ENCODE data around the gene DNAJB14. TPM values are rescaled to one million over a fixed set of nuclear protein-coding genes. Genes with fewer than 3 reads are reported as not detected.

Gene DNAJB14
- total RNA-seq, 4 donors from 2014 or later: 21.2 to 40.0 (median 33.6) TPM

GRCh38 chr4:99853190-99853589 is 93.2 kb downstream of the DNAJB14 start:
- 90% methylated on average over 3 of the region's 3 CpGs for WGBS

DNA sequence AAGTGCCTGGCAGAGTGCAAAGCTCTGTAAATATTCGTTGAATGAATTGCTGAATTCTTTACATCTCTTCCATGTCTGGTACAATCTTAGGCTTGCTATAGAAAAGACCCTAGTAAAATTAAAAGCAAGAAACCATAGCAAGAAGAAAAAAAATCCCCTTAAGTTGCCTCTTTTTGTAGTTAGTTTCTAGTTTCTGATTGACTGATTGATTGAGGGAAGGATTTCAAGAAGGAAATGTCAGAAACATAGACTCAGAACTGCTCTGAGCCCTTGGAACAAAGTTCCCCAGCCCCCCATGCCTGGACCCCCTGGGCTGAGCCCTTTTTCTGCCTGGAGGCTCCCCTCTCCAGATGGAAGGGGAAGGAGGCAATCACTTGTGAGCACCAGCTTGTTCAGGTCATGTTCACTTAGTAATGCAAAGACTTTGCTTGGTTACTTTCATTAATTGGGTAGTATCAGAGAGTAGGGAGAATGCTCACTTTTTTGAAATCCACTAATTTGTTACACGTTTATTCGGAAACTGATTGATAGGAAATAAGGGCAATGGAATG is 94.1 kb downstream of the DNAJB14 start:
- Histone ChIP-seq H3K27ac (replicated peaks in 1 of 4) (no peak overlapping the region), H3K4me1 (peaks cover 0 to 4% (median 0%) of the 10 kb centered on the region in 4 donors), H3K4me3 (no peak overlapping the region), H3K36me3 (no peaks in the 10 kb centered on the region), H3K27me3 (no peaks in the 10 kb centered on the region), H3K9me3 (no peaks in the 10 kb centered on the region)
- 80% methylated on average over 3 of the region's 3 CpGs for WGBS
- intact Hi-C loops (cut with DNase I): no loop called here
- no peak for DNase-seq (ENCODE audit: extremely low spot score)
- TF ChIP-seq POLR2A (IDR thresholded peaks at IDR 0.05; ENCODE audit: low read depth) (no peak), EP300 (IDR thresholded peaks at IDR 0.05) (no peak), POLR2AphosphoS5 (IDR thresholded peaks at IDR 0.05) (no peak)
- TF ChIP-seq, protein P1, sequence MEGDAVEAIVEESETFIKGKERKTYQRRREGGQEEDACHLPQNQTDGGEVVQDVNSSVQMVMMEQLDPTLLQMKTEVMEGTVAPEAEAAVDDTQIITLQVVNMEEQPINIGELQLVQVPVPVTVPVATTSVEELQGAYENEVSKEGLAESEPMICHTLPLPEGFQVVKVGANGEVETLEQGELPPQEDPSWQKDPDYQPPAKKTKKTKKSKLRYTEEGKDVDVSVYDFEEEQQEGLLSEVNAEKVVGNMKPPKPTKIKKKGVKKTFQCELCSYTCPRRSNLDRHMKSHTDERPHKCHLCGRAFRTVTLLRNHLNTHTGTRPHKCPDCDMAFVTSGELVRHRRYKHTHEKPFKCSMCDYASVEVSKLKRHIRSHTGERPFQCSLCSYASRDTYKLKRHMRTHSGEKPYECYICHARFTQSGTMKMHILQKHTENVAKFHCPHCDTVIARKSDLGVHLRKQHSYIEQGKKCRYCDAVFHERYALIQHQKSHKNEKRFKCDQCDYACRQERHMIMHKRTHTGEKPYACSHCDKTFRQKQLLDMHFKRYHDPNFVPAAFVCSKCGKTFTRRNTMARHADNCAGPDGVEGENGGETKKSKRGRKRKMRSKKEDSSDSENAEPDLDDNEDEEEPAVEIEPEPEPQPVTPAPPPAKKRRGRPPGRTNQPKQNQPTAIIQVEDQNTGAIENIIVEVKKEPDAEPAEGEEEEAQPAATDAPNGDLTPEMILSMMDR (IDR thresholded peaks at IDR 0.05): no peak

More at GRCh38 chr4:99853190-99853589, 93.2 kb downstream of the DNAJB14 start:
- TF ChIP-seq, protein P1 (IDR thresholded peaks at IDR 0.05): no peak
- DNase-seq (ENCODE audit: extremely low spot score): peak; percentile 53
- intact Hi-C loops (cut with DNase I): no loop called here
- Histone ChIP-seq H3K4me3 (no peak overlapping the region), H3K9me3 (no peaks in the 10 kb centered on the region), H3K27me3 (no peaks in the 10 kb centered on the region), H3K4me1 (peaks cover 0 to 4% (median 0%) of the 10 kb centered on the region in 4 donors), H3K27ac (replicated peaks in 1 of 4) (no peak overlapping the region), H3K36me3 (no peaks in the 10 kb centered on the region)

DNA sequence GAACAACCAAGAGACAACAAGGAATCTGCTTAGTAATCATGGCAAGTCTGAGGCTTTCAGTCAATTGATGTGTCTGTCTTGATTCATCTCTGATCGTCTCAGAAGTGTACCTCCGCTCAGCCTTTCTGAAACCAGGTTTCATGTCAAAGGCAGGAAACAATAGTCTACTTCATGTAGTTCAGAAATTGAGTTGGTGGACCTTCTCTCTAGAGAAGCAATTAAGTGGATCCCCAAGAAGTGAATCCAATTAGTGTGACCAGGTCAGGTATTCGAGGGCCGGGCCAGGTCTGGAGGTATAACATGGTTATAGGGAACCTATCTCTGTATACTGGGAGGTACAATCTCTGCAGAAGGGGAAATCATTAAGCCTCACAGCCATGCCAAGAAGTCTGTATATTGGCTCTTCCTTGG is 97.8 kb downstream of the DNAJB14 start:
- Histone ChIP-seq H3K27ac (replicated peaks in 1 of 4) (no peak overlapping the region), H3K9me3 (no peaks in the 10 kb centered on the region), H3K4me1 (peaks cover 3 to 17% (median 11%) of the 10 kb centered on the region in 4 donors), H3K27me3 (no peaks in the 10 kb centered on the region), H3K4me3 (no peak overlapping the region), H3K36me3 (no peaks in the 10 kb centered on the region)
- peak; percentile 39 for DNase-seq (ENCODE audit: extremely low spot score)
- intact Hi-C loops (cut with DNase I): no loop called here
- 93% methylated on average over 4 of the region's 4 CpGs for WGBS
- no peak for TF ChIP-seq EP300 (IDR thresholded peaks at IDR 0.05)
- TF ChIP-seq, protein P1 (IDR thresholded peaks at IDR 0.05): no peak

DNA sequence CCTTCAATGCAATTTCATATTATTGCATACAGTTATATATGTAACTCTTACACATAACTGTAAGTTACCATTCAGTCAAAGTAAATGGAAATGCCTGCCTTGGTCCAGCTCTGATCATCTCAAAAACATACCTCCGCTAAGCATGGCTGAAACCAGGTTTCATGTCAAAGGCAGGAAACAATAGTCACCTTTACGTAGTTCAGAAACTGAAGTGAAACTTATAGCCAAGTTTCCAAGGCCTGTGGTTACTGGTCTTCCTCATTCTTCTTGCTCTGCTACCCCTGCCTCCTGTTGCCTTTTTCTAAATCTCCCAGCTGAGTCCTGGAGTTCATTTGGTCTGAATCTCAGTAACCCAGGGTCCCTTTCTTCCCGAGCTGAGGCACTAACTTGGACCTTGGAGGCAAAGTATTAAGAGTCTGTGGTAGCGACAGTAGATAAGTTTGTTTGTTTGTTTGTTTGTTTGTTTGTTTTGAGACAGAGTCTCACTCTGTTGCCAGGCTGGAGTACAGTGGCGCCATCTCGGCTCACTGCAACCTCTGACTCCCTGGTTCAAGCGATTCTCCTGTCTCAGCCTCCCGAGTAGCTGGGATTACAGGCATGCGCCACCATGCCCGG is 98.9 kb downstream of the DNAJB14 start:
- no peak overlapping the region for H3K27ac ChIP-seq (replicated peaks in 1 of 4)
- intact Hi-C loops (cut with DNase I): no loop called here
- DNase-seq (ENCODE audit: extremely low spot score): peak; percentile 34
- no peaks in the 10 kb centered on the region for H3K9me3 ChIP-seq
- no peaks in the 10 kb centered on the region for H3K36me3 ChIP-seq
- H3K27me3 ChIP-seq: no peaks in the 10 kb centered on the region
- H3K4me3 ChIP-seq: no peak overlapping the region
- WGBS: 77% methylated on average over 9 of the region's 10 CpGs
- H3K4me1 ChIP-seq: peaks cover 3 to 17% (median 12%) of the 10 kb centered on the region in 4 donors
- TF ChIP-seq POLR2AphosphoS5 (IDR thresholded peaks at IDR 0.05) (no peak), POLR2A (IDR thresholded peaks at IDR 0.05; ENCODE audit: low read depth) (no peak), EP300 (IDR thresholded peaks at IDR 0.05) (no peak)
- TF ChIP-seq, protein P1 (IDR thresholded peaks at IDR 0.05): no peak

DNA sequence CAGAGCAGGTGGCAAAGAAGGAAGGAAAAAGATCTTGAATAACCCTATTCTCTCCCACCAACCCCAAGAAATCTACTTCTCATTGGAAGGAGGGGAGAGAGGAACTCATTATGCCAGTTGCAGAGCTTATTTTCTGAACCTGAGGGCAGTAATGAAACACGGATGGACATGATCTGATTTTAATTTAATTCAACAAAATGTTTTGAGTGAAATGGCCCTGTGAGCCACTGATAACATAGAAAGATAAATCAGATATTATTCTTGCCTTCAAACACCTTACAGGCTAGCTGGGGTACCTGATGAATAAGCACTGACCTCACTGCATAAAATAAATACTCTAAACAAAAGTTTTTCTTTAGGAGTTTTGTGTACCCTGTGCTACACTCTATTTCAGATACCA is 99.5 kb downstream of the DNAJB14 start:
- no peak overlapping the region for H3K27ac ChIP-seq (replicated peaks in 1 of 4)
- H3K4me1 ChIP-seq: peaks cover 3 to 17% (median 13%) of the 10 kb centered on the region in 4 donors
- no peaks in the 10 kb centered on the region for H3K36me3 ChIP-seq
- intact Hi-C loops (cut with DNase I): no loop called here
- H3K27me3 ChIP-seq: no peaks in the 10 kb centered on the region
- H3K9me3 ChIP-seq: no peaks in the 10 kb centered on the region
- H3K4me3 ChIP-seq: no peak overlapping the region
- WGBS: 61% methylated on average over 1 of the region's 1 CpG
- DNase-seq (ENCODE audit: extremely low spot score): no peak
- TF ChIP-seq POLR2A (IDR thresholded peaks at IDR 0.05; ENCODE audit: low read depth) (no peak), EP300 (IDR thresholded peaks at IDR 0.05) (no peak), POLR2AphosphoS5 (IDR thresholded peaks at IDR 0.05) (no peak)
- TF ChIP-seq, protein P1 (IDR thresholded peaks at IDR 0.05): no peak

Data from esophagus muscularis mucosa (tissue), 4 donors.